ENCODE data around the gene CTNND2.
"Not testable (repeated sequence)": the region's sequence is repeated elsewhere in the genome, so short reads cannot be mapped to it uniquely, and the experiment has no call there.

CTNND2 gene

DNA sequence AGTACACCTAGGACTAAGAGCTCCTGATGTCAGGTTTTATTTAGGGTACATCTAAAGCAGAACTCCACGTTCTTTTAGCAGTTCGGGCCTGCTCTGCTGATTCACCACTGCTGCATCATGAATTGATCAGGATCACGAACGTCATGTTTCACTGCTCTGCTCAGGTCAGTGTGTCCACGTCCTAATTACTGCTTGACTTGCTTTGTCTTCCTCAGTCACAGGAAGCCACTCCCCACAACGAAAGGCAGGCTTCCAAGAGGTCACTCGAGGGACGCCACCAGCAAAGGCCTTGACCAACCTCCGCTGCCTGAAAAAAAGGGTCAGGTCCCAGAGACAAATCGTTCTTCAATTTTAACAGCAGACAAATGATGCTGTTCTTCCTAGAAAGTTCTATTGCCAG lies 40.3 kb downstream of the CTNND2 start:
- DNase-seq (ENCODE audit: low read depth in 2 of 2) = no peak

DNA sequence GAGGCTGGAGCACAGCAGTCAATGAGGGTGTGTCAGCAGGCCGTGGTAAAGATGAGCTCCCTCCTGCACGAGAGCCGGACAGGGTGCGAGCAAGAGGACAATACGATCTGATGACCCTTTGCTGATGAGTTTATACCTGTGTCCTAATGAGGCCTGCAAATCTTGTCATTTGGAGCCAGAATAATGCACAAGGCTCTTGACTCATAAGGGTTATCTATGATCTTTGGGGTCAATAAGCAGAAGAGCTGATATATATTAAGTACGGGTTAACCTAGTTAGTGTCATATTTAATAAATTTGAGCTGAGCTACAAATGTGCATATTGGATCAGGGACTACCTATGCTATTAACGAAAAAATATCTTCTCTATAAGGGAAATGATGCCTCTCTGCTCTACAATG lies 46.9 kb downstream of the CTNND2 start:
- DNase-seq (ENCODE audit: low read depth in 2 of 2) = no peak

DNA sequence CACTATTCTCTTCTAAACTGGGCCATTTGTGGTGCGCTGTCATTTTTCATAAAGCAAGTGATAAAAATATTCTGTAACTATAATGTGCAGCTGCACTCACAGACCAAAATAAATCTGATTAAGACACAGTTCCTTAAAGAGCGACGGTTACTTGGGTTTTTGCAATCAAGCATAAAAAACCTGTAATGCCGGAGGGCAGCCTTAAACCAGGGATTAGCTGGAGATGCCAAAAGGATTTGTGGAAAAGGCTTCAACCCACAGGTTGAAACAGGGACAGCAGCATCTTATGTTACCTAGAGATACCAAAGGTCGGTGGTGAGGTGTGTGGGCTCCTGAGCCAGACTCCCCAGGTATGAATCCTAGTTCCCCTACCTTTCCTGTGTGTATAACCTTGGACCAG lies 49.3 kb downstream of the CTNND2 start:
- no peak for DNase-seq (ENCODE audit: low read depth in 2 of 2)

DNA sequence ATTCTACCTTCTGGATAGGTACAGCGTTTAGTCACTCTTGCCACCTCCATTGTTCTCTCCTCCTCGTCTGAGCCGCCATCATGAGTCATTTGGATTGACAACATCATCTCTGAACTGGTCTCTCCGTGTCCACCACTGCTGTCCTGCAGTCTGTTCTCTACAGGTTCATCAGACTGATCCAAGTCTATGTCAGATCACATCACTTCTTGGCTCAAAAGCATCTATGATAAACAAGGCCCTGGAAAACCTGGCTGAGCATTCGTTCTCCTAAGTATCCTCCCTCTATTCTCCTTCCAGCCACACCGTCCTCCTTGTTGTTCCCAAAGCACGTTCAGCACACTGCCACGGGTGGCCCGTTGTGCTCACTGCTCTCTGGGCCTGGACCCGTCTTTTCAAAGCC lies 50.5 kb downstream of the CTNND2 start:
- no peak for DNase-seq (ENCODE audit: low read depth in 2 of 2)

DNA sequence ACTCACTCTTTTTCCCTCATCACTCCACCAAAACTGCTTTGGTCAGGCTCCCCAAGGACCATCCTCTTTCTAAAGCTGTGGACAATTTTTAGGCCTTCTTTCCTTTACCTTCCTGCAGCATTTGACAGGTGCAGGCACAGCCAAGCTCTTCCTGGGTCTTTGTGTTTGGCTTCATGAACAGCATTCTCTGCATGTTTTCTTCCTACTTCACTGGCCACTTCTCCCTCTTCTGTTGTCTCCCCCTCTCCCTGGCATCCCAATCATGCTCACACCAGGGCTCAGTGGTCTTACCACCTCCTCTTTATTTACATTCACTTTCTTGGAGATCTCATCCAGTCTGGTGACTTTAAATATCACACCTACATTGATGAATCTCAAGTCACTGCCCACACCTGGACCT lies 51.1 kb downstream of the CTNND2 start:
- no peak for DNase-seq (ENCODE audit: low read depth in 2 of 2)

DNA sequence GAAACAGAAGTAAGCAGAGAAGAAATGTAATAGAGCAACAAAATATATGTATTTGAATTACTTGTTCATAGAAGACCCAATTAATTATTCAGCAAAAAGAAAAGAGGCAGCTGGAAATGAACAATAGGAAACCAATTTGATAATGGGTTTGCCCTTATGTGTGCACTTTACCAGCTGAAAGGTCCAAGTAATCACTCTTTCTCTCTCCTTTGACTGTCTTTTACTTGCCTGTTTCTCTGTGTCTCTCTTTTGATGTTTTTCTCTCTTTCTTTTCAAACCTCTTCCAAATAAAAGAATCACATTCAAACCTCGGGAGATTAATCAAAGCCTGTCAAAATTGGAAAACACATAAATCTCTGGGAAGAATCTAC lies 51.5 kb downstream of the CTNND2 start:
- no peak for DNase-seq (ENCODE audit: low read depth in 2 of 2)

DNA sequence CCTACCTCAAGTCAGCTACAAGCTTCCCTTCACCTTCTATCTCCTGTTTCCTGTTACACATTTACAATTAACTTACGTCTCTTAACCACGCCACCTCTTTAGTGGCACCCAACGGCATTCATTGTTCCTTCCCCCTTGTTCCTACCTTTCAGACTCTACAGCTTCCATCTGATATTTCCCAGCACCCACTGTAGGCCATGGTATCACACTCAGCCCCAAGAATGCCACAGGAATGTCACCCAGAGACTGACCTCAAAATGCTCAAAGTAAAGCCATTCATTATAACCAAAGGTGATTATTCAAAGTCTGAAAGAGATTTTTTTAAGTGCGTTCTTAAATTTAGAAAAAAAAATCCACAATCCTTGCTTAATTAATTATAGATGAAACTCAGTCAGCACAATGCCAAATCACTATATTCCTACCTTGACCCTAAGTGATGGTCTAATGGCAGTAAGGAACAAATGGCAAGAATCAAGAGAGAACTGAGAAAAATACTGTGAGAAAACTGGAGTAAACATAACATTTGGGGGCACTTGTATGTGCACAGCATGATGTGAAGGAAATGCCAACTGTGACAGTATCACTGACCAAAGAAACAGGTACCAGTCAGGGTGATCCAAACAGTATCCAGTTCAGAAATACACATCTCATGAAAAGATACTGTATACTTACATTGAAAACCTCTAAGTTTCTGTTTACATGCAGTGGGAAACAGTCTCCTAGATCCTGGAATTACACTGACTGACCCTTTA lies 52.1 kb downstream of the CTNND2 start:
- no peak for DNase-seq (ENCODE audit: low read depth in 2 of 2)

DNA sequence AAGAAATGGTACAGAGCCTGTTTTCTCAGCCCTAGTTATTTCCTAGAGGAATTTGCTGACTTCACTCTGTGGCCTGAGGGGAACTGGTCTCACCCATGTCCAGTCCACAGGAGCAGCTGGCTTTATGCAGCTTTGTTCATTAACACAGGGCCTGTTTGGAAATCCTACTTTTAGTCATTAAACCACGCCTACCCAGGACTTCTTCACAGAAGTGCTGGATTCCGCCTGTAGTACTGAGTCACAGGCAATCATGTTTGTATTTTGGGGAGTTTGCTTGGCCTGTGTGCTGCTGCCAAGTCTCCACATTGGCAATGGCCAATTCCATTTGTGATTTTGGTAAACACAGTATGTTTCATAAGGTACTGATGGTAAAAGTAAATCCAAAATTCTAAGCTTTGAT lies 52.8 kb downstream of the CTNND2 start:
- no peak for DNase-seq (ENCODE audit: low read depth in 2 of 2)

DNA sequence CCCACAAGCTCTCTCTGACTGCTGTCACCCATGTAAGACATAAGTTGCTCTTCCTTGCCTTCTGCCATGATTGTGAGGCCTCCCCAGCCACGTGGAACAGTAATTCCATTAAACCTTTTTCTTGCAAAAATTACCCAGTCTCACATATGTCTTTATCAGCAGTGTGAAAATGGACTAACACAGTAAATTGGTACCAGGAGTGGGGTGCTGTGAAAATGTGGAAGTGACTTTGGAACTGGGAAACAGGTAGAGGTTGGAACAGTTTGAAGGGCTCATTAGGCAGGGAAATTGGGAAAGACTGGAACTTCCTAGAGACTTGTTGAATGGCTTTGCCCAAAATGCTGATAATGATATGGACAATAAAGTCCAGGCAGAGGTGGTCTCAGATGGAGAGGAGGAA lies 75.7 kb downstream of the CTNND2 start:
- not testable (repeated sequence) for DNase-seq (ENCODE audit: low read depth in 2 of 2)

DNA sequence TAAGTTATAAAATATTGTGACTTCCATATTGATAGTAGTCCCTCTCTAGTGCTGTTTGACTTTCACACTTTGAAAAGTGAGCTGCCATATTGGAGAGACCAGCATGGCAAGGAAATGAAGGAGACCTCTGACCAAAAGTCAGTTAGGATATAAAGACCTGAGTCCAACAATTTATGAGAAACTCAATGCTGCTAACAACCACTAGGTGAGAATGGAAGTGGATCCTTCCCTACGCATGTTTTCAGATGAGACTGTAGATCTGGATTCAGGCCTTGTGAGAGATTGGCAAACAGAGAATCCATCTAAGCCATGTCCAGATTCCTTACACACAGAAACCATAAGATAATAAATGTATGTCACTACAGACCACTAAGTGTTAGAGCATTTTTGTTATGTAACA lies 81.6 kb downstream of the CTNND2 start:
- DNase-seq (ENCODE audit: low read depth in 2 of 2) = no peak

DNA sequence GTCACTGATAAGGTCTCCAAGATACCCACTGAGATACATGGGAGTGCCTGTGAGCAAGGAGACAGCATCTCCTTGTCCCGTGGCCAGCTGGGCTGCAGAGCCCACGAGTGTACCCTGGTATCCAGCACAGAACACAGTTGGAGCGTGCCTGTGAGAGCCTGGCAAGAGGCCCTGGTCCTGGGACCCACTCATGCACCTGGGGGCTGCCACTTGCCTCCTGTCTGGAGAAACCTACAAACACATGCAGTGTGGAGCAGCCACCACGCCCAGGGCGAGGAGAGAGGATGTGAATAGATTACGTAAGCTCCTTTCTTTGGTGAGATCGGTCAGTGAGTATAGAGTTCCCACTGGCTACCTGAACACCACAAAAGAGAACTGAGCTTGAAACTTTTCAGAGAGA lies 88.3 kb downstream of the CTNND2 start:
- DNase-seq (ENCODE audit: low read depth in 2 of 2) = no peak

DNA sequence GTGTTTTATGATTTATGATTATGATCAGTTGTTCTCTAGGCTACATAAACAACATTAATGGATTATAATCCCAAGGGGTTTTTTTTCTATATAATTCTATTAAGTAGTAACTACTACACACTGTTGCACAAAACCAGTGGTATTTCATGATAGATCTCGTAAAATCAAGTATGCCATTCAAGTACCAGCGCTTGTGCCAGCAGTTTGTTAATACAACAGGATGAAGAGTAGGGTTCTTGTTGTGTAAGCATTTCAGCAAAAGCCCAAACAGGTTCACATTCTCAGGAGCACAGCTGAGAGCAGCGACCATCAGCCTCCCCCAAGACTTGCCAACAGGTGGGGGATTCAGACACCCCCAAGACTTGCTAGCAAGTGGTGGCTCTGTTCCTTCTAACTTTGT lies 88.8 kb downstream of the CTNND2 start:
- no peak for DNase-seq (ENCODE audit: low read depth in 2 of 2)

DNA sequence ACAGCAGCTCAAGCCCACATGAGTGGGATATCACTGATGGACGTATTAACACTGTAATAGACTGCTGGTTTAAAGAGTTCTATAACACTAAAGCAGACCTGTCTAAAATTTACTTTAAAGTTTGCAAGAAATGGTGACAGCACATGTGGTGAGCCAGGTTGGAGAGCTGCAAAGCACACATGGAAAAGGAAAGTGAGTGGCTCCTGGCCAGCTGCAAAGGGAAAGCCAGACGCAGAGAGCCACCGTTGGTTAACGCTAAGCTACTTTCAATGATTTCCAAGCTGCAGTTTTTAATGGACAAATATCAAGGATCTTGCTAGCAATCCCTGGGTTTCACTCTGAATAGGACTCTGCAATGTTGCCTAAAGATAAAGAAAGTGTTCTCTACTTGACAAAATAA lies 89.9 kb downstream of the CTNND2 start:
- no peak for DNase-seq (ENCODE audit: low read depth in 2 of 2)

DNA sequence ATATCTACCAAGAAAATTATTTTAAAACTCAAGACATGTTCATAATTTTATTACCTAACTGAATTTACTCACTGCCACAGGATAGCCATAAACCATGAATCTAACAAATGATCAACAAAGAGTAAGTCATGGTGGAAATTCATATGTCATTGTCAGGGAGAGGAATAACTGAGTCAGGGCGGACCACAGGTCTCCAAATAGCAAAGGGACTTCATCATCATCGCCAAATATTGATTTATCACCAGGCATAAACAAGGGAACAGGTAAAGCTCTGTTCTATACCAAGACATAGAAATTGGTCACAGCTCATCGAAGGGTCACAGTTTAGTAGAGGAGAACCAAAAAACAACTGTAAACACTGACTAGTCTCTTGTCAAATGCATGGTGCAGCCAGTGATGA lies 94.8 kb downstream of the CTNND2 start:
- DNase-seq (ENCODE audit: low read depth in 2 of 2) = no peak

DNA sequence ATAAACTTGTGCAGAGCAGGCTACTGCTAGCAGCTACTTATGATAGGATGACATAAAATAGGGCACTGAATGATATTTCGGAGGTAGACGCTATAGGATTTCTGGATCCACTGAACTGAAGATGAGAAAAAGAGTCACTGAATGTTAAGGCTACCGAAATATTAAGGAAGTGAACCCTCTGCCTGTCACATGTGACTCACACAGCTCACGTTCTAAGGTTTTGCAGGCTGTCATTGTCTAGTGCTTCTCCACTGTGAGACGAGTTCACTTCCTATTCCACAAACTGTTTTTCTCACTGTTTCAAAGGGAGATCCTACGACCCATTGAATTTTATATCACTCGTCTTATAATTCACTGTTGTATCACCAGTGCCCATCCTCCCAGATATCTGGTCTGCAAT lies 100.8 kb downstream of the CTNND2 start:
- no peak for DNase-seq (ENCODE audit: low read depth in 2 of 2)

DNA sequence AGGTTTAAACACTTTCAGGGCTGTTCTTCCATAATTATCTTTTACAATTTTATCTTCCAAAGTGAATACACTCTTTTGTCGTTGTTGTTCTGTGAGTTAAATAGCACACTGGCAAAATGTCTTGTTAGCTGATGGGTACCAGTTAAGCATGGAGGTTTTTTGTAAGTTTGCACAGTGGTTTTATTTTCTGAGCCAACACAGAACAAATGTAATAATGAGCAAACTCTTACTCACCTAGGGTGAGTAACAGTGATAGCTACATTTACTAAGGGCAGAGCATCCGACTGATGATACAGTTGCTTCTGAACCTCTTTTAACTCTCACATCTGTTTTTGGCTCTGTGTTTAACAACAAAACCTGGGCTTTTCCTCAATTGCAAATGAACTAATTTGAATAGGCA lies 103.2 kb downstream of the CTNND2 start:
- no peak for DNase-seq (ENCODE audit: low read depth in 2 of 2)

DNA sequence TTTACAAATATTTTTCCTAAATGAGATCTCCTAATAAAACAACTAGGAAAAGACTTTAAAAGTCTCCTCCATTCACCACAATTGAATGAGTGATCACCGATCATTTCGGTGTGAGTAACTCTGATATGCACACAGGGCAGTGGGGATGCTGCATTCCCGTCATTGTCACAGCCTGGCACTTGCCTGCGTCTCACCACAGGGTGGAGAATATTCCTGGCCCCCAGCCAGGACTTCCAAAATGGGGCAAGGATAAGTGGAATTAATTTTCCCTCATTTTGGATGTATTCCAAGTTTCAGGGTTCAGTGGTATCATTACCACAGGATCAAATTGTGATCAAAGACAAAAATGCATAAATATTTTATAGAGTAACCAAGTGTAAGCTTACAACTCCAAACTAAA lies 107.1 kb downstream of the CTNND2 start:
- no peak for DNase-seq (ENCODE audit: low read depth in 2 of 2)

DNA sequence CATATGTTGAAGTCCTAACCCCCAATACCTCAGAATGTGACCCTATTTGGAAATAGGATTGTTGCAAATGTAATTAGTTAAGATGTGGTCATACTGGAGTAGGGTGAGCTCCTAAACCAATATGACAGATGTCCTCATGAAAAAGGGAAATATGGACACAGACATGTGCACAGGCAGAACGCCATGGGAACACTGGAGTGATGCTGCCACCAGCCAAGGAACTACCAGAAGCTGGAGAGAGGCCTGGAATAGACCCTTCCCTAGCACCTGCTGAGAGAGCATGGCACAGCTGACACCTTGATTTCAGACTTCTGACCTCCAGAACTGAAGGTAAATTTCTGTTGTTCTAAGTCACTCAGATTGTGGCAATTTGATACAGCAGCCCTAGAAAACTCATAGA lies 110.8 kb downstream of the CTNND2 start:
- no peak for DNase-seq (ENCODE audit: low read depth in 2 of 2)

DNA sequence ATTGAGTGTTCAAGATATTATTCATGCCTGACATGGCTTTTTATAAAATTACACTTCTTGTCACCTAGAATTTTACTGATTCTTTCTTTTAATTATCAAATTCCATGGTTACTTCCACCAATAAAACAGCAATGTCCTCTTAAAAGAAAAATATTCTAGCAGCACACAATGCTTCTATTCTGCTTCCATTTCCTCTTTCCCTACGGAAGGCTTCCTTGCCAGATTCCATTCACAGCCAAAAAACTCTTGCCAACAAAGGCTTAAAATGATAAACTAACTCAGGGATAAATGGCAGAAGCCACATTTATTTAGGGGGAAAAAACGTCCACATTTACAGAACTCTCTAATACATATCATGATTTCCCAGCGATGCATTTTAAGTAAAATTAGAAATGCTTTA lies 111.6 kb downstream of the CTNND2 start:
- DNase-seq (ENCODE audit: low read depth in 2 of 2) = no peak

DNA sequence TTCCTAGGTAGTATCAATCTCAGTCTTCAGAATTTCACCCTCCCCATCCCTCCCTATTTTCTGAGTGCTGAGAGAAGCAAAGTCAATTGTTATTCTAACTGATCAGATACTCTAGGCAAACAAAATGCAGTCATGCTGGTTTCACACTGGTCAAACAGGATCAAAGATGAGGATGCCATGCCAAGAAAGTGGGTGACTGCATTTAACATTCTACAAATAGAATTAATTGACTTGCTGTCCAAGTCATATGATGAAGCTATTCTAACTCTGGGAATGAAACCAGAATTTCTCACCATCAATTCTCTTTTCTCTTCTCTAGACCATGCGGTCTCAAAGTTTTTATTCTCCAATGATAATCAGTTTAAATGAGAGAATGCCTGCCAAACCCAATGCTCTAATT lies 112.5 kb downstream of the CTNND2 start:
- no peak for DNase-seq (ENCODE audit: low read depth in 2 of 2)

DNA sequence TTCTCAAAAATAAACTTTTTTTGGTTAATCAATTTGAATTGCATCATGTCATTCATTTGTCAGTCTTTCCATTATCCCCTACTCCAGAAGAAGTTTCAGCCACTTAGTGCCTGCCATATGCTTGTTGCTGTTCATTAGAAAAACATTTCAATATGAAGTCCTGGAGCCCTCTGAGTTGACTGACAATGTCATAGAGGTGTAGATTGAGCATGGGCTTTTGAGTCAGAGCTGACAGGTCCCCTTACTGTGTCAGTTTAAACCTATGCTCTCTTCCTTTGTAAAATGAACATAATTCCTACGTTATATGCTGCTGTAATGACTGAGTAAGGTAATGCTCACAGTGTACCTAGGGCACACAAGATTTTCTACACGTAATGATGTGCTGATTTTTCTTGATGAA lies 114.0 kb downstream of the CTNND2 start:
- DNase-seq (ENCODE audit: low read depth in 2 of 2) = no peak

DNA sequence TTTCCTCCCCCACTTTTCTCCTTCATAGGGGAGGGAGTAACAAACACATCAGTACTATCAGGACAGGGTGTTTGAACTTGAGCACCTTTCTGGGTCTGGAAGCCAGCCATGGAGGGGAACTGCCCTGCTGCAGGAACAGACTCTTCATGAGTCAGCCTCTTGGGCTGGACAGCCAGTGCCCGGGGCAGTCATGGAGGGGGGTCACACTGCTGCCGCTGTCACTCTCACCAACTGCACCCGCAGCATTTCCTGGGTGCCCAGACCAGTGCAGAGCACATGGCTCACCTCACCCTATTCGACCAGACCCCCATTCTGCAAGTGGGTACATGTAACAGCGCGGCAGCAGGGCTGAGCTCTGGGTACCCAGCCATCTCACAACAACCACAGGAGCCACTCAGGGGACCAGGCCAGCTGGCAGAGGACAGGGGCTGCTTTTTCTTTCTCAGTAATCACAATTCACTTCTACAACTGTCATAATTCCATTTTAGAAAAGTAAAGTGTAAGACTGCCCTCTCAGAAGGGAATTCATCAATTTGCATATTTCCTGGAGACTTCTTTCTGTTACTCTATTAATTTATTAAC lies 118.4 kb downstream of the CTNND2 start:
- DNase-seq (ENCODE audit: low read depth in 2 of 2) = no peak

DNA sequence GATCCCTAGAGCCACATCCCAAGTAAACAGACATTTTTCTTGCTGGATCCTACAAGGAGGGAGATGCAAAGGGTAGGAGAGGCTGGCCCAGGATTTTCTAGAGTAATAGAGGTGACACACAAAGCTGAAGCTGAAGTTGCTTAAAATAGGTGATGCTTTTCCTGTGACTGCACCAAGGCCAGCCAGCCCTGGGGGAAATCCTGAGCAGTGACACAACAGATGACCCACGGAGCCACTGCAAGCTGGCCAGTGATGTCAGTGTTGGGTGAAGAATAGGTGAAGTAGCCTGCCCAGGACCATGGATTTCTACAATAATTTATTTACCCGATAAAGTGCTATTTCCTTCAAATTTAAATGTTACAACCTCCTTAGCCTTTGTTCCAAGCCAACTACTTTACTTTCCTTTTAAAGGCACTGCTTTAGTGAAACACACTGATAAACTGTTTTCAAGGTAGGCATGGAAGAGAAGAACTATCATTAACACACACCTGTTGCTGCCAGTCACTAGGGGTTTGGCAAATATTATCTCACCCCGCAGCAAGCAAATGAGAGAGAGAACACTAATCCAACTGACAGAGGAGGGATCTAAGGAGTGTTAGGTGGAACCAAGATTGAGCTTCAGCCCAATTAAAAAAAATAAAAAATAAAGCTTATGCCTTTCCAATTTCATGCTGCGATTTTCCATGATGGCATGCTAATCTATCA lies 123.5 kb downstream of the CTNND2 start:
- DNase-seq (ENCODE audit: low read depth in 2 of 2) = no peak

Measured in stimulated activated CD8-positive, alpha-beta memory T cell treated with anti-CD3 and anti-CD28 coated beads, Interleukin-15, amount 100 ng/mL, for 4 hours (primary cell).